ENCODE data around the gene PALD1.

DNA sequence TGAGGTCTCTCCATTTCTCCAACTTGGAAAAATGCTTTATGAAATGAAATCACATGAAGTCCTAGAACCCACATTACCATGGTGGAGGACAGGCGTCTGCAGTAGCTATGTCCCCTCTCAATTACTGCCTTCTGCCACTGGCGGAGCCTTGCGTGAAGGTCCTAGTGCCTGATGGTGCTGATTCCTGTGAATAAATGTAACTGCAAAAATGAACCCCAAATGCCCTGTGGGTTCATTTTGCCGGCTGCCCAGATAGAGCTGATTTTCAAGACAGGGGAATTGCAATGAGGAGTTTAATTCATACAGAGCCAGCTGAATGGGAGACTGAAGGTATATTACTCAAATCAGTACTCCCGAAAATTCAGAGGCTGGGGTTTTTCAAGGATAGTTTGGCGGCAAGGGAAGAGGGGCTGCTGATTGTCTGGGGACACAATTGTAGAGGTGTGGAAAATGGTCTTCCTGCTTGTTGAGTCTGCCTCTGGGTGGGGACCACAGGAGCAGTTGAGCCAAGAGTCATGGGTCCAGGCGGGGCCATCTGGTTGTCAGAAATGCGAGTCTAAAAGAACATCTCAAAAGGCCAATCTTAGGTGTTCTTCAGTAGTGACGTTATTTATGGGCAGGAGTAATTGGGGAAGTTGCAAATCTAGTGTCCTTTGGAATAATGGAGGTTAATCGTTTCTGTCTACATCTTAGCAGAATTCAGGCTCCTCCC, 110.4 kb downstream of the PALD1 start:
- no peak for TF ChIP-seq POLR2A (IDR thresholded peaks at IDR 0.05)
- TF ChIP-seq, protein P1, sequence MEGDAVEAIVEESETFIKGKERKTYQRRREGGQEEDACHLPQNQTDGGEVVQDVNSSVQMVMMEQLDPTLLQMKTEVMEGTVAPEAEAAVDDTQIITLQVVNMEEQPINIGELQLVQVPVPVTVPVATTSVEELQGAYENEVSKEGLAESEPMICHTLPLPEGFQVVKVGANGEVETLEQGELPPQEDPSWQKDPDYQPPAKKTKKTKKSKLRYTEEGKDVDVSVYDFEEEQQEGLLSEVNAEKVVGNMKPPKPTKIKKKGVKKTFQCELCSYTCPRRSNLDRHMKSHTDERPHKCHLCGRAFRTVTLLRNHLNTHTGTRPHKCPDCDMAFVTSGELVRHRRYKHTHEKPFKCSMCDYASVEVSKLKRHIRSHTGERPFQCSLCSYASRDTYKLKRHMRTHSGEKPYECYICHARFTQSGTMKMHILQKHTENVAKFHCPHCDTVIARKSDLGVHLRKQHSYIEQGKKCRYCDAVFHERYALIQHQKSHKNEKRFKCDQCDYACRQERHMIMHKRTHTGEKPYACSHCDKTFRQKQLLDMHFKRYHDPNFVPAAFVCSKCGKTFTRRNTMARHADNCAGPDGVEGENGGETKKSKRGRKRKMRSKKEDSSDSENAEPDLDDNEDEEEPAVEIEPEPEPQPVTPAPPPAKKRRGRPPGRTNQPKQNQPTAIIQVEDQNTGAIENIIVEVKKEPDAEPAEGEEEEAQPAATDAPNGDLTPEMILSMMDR (IDR thresholded peaks at IDR 0.05): no peak

Data from testis (tissue), 2 donors.